ENCODE measurements around the gene BTBD7.

- TF ChIP-seq CTCF (IDR thresholded peaks at IDR 0.05; ENCODE audit: poor library complexity), result no peak
- TF ChIP-seq EZH2phosphoT487 (IDR thresholded peaks at IDR 0.05; ENCODE audit: low read depth, severe bottlenecking, unreplicated experiment), result no peak
Observed at GRCh38 chr14:93267149-93267711, 65.6 kb downstream of the BTBD7 start.
